Left colon (tissue), 2 donors: ENCODE measurements around the gene RNF213. TPM values are rescaled to one million over a fixed set of nuclear protein-coding genes. Genes with fewer than 3 reads are reported as not detected.

ENCODE experiments used
- ATAC-seq: fragments of 200-7000 bp; cut with Tn5 transposase; one replicate; pipeline ENCODE4 v1.9.1; 2020; ENCODE audit warnings: mild to moderate bottlenecking, moderate library complexity
- DNase-seq, 2 donors: peaks; one replicate each; pipeline ENCODE4 v3.0.0-alpha.2; 2020
- intact Hi-C, 2 donors: fragments of 100-400 bp; cut with DNase I in 1 of 2; cut with micrococcal nuclease in 1 of 2; formaldehyde crosslinking; loops; one replicate each; pipeline versions ENCODE4 v1.11.2 to v1.14.0; 2022; cut with DNase I, micrococcal nuclease
- total RNA-seq, 2 donors: library from RNA; stranded (reverse); fragmentation: NEBNext Ultra II Directional; extraction: Animal tissue kit (Norgen Biotek cat#: 25700); gene quantifications; one replicate each; pipeline ENCODE4 v1.2.1, GENCODE V29; 2021
- donor health status: DM: no; HTN: no; CAD: no.
- donor health status: DM: yes; HTN: yes; CAD: no.

Gene RNF213
- total RNA-seq, 2 donors from 2014 or later = 95.9 to 142 TPM

- DNase-seq (no peak), ATAC-seq (no peak)
- intact Hi-C loops = no loop called here
Measured at GRCh38 chr17:80352991-80353665, 92.5 kb downstream of the RNF213 start.

- no peak for ATAC-seq
Measured at GRCh38 chr17:80353718-80354275, 93.1 kb downstream of the RNF213 start.

GRCh38 chr17:80354336-80354735 is 93.7 kb downstream of the RNF213 start:
- no peak for DNase-seq

More at GRCh38 chr17:80353718-80354275, 93.1 kb downstream of the RNF213 start:
- intact Hi-C loops = no loop called here
- DNase-seq = no peak

GRCh38 chr17:80356231-80356856 is 95.7 kb downstream of the RNF213 start:
- DNase-seq (no peak), ATAC-seq (no peak)
- intact Hi-C loops = no loop called here

More at GRCh38 chr17:80354336-80354735, 93.7 kb downstream of the RNF213 start:
- intact Hi-C loops = no loop called here
- no peak for ATAC-seq

GRCh38 chr17:80358131-80358530 is 97.5 kb downstream of the RNF213 start:
- ATAC-seq (no peak), DNase-seq (no peak)
- intact Hi-C loops = no loop called here

GRCh38 chr17:80358861-80359260 is 98.2 kb downstream of the RNF213 start:
- DNase-seq = no peak
- intact Hi-C loops = no loop called here
- ATAC-seq = no peak

- DNase-seq = no peak
- intact Hi-C loops = no loop called here
- ATAC-seq = no peak
Measured at GRCh38 chr17:80359422-80360110, 98.9 kb downstream of the RNF213 start.

- intact Hi-C loops = no loop called here
- DNase-seq (no peak), ATAC-seq (no peak)
Measured at GRCh38 chr17:80360396-80360795, 99.7 kb downstream of the RNF213 start.

- ATAC-seq = no peak
- intact Hi-C loops = no loop called here
- DNase-seq = no peak
Measured at GRCh38 chr17:80361495-80362220, 101.0 kb downstream of the RNF213 start.

- ATAC-seq (no peak), DNase-seq (no peak)
- intact Hi-C loops = no loop called here
Measured at GRCh38 chr17:80362428-80363119, 101.9 kb downstream of the RNF213 start.

- ATAC-seq (no peak), DNase-seq (no peak)
- intact Hi-C loops = no loop called here
Measured at GRCh38 chr17:80363120-80363515, 102.5 kb downstream of the RNF213 start.

- ATAC-seq (no peak), DNase-seq (no peak)
- intact Hi-C loops = no loop called here
Measured at GRCh38 chr17:80363518-80364090, 103.0 kb downstream of the RNF213 start.

- ATAC-seq (peak; percentile 38), DNase-seq (no peak)
- intact Hi-C loops = no loop called here
Measured at GRCh38 chr17:80364091-80364691, 103.5 kb downstream of the RNF213 start.

- ATAC-seq (no peak), DNase-seq (no peak)
- intact Hi-C loops = no loop called here
Measured at GRCh38 chr17:80365001-80365965, 104.6 kb downstream of the RNF213 start.

GRCh38 chr17:80365983-80366382 is 105.3 kb downstream of the RNF213 start:
- intact Hi-C loops = no loop called here
- DNase-seq (no peak), ATAC-seq (no peak)

GRCh38 chr17:80367503-80367902 is 106.9 kb downstream of the RNF213 start:
- intact Hi-C loops = no loop called here
- no peak for DNase-seq

GRCh38 chr17:80371196-80371595 is 110.5 kb downstream of the RNF213 start:
- DNase-seq (no peak), ATAC-seq (no peak)
- intact Hi-C loops = no loop called here

More at GRCh38 chr17:80367503-80367902, 106.9 kb downstream of the RNF213 start:
- ATAC-seq = no peak
